IMR-90 (cell line): ENCODE results near the gene NPR3. TPM values are rescaled to one million over a fixed set of nuclear protein-coding genes. Genes with fewer than 3 reads are reported as not detected.

ENCODE experiments used
- ATAC-seq: fragments of 200-7000 bp; cut with Tn5 transposase; 2 replicates; pipeline ENCODE4 v1.9.1; 2020; ENCODE audit warnings: low read depth, mild to moderate bottlenecking, moderate library complexity
- BruUV-seq: library from RNA; stranded (reverse); fragments of 400-500 nt; replicated peaks from 2 replicates; lab custom pipeline; 2021; lab: Mats Ljungman, UMichigan
- CTCF ChIA-PET: fragments of 300-600 bp; formaldehyde crosslinking; extraction: SDS; loops from one replicate; lab custom pipeline; 2021; ENCODE audit warnings: antibody characterized with exemption; lab: Yijun Ruan, JAX
- POLR2A ChIA-PET: fragments of 300-600 bp; sonication (Branson Sonifier 250); formaldehyde crosslinking; loops from one replicate; lab custom pipeline; 2022; ENCODE audit warnings: antibody characterized with exemption; ENCODE audit not compliant: unreplicated experiment; lab: Charles Lee
- DNase-seq: peaks from one replicate; pipeline ENCODE4 v3.0.0; 2013
- H2AFZ ChIP-seq: replicated peaks from 2 replicates; pipeline ENCODE3; 2013; ENCODE audit warnings: low read length, mild to moderate bottlenecking; ENCODE audit not compliant: poor library complexity
- H2AK5ac ChIP-seq: 2 replicates; pipeline ENCODE4 v1.6.1; 2013; ENCODE audit warnings: low read depth, low read length, inconsistent platforms
- H2AK9ac ChIP-seq: replicated peaks from 2 replicates; pipeline ENCODE3; 2013; ENCODE audit warnings: mild to moderate bottlenecking, low read depth, low read length, moderate library complexity; ENCODE audit not compliant: poor library complexity
- H2BK120ac ChIP-seq: 2 replicates; pipeline ENCODE4 v1.6.1; 2013; ENCODE audit warnings: low read depth, low read length, inconsistent platforms
- H2BK15ac ChIP-seq: 3 replicates; pipeline ENCODE4 v1.6.1; 2013; ENCODE audit warnings: low read depth, low read length, inconsistent platforms
- H2BK20ac ChIP-seq: 2 replicates; pipeline ENCODE4 v1.6.1; 2013; ENCODE audit warnings: low read depth, mild to moderate bottlenecking, inconsistent platforms, low read length, moderate library complexity
- H2BK5ac ChIP-seq: 2 replicates; pipeline ENCODE4 v1.6.1; 2013; ENCODE audit warnings: mild to moderate bottlenecking, low read depth, low read length, inconsistent platforms; ENCODE audit not compliant: poor library complexity, severe bottlenecking
- H3K14ac ChIP-seq: replicated peaks from 2 replicates; pipeline ENCODE4 v1.6.1; 2013; ENCODE audit warnings: low read depth, low read length, inconsistent platforms
- H3K18ac ChIP-seq: 2 replicates; pipeline ENCODE4 v1.6.1; 2013; ENCODE audit warnings: low read depth, low read length, control low read depth
- H3K23ac ChIP-seq: 2 replicates; pipeline ENCODE4 v1.6.1; 2013; ENCODE audit warnings: low read depth, low read length, inconsistent platforms
- H3K27ac ChIP-seq: 2 replicates; pipeline ENCODE4 v1.5.1; 2013; ENCODE audit warnings: mild to moderate bottlenecking, control low read depth, low read length; ENCODE audit not compliant: insufficient read depth
- H3K27me3 ChIP-seq: 2 replicates; pipeline ENCODE4 v1.6.1; 2013; ENCODE audit warnings: low read length; ENCODE audit not compliant: control insufficient read depth, insufficient read depth
- H3K36me3 ChIP-seq: 2 replicates; pipeline ENCODE4 v1.6.1; 2013; ENCODE audit warnings: low read length, mixed read lengths; ENCODE audit not compliant: control insufficient read depth, insufficient read depth
- H3K4ac ChIP-seq: 2 replicates; pipeline ENCODE4 v1.6.1; 2013; ENCODE audit warnings: low read depth, low read length, inconsistent platforms
- H3K4me1 ChIP-seq: 2 replicates; pipeline ENCODE4 v1.6.1; 2013; ENCODE audit warnings: low read length, mixed read lengths; ENCODE audit not compliant: control insufficient read depth, insufficient read depth
- H3K4me2 ChIP-seq: 2 replicates; pipeline ENCODE4 v1.6.1; 2013; ENCODE audit warnings: low read depth, mild to moderate bottlenecking, control low read depth, low read length, moderate library complexity
- H3K4me3 ChIP-seq: 2 replicates; pipeline ENCODE4 v1.5.1; 2013; ENCODE audit warnings: low read depth, mild to moderate bottlenecking, control low read depth, low read length, moderate library complexity; ENCODE audit not compliant: insufficient read depth
- H3K56ac ChIP-seq: 2 replicates; pipeline ENCODE4 v1.6.1; 2013; ENCODE audit warnings: low read length, inconsistent platforms; ENCODE audit not compliant: insufficient read depth; ENCODE audit errors: extremely low read depth
- H3K79me1 ChIP-seq, 2 experiments: 2 replicates each; pipeline ENCODE4 v1.6.1; 2013; ENCODE audit warnings: low read length in 2 of 2, inconsistent platforms in 1 of 2, low read depth in 1 of 2
- H3K9ac ChIP-seq: 2 replicates; pipeline ENCODE4 v1.6.1; 2013; ENCODE audit warnings: low read depth, low read length, control low read depth
- H3K9me1 ChIP-seq: 2 replicates; pipeline ENCODE4 v1.6.1; 2013; ENCODE audit warnings: low read length, inconsistent platforms; ENCODE audit not compliant: insufficient read depth
- H3K9me3 ChIP-seq: 2 replicates; pipeline ENCODE4 v1.6.1; 2013; ENCODE audit warnings: low read length; ENCODE audit not compliant: control insufficient read depth, insufficient read depth
- H4K20me1 ChIP-seq: 2 replicates; pipeline ENCODE4 v1.6.1; 2013; ENCODE audit warnings: low read length, inconsistent platforms; ENCODE audit not compliant: insufficient read depth
- H4K5ac ChIP-seq: 2 replicates; pipeline ENCODE4 v1.6.1; 2013; ENCODE audit warnings: mild to moderate bottlenecking, low read depth, low read length, control low read depth
- H4K8ac ChIP-seq, 2 experiments: 2 replicates each; pipeline ENCODE4 v1.6.1; 2013; ENCODE audit warnings: low read depth in 2 of 2, low read length in 2 of 2, control low read depth in 1 of 2, inconsistent platforms in 1 of 2
- H4K91ac ChIP-seq: 2 replicates; pipeline ENCODE4 v1.6.1; 2013; ENCODE audit warnings: low read depth, low read length, inconsistent platforms; ENCODE audit not compliant: insufficient read depth
- CEBPB ChIP-seq: IDR thresholded peaks from 2 replicates; pipeline ENCODE4 v1.6.1; 2012; ENCODE audit warnings: low read depth, low read length, improper control_type of control experiment
- CTCF ChIP-seq: conservative IDR thresholded peaks from 2 replicates; pipeline ENCODE4 v1.5.1; 2012; ENCODE audit warnings: mild to moderate bottlenecking, low read depth, low read length, improper control_type of control experiment
- WGBS, 2 experiments: methylation state at CpG; one replicate each; pipeline versions ENCODE4 v1.1.5 to v1.1.7; 2013; ENCODE audit warnings: missing lambda C conversion rate in 2 of 2; ENCODE audit not compliant: insufficient read length in 1 of 2; ENCODE audit errors: extremely low coverage in 2 of 2; 5-methylcytosine and 5-hydroxymethylcytosine counted together
- dilution Hi-C: fragments of 300-500 bp; cut with HindIII; formaldehyde crosslinking; loops from one replicate; pipeline ENCODE4 v1.14.3; 2018; ENCODE audit warnings: low sequenced_read_pairs; ENCODE audit not compliant: unreplicated experiment
- in situ Hi-C: fragments of 300-500 bp; cut with MboI; formaldehyde crosslinking; loops from 3 replicates; pipeline ENCODE4 v1.14.3; 2019; ENCODE audit warnings: low sequenced_read_pairs, inconsistent platforms, mixed read lengths
- intact Hi-C: fragments of 100-400 bp; cut with micrococcal nuclease; formaldehyde crosslinking; loops from 2 replicates; pipeline ENCODE4 v1.10.0; 2022
- polyA plus RNA-seq, 3 experiments: library from polyadenylated mRNA; depleted of rRNA; stranded (reverse); fragments of >200 nt; gene quantifications; 2 replicates each; pipeline ENCODE4 v1.2.3, GENCODE V29; 2012; ENCODE audit warnings: low replicate concordance in 1 of 3
- total RNA-seq: library from RNA; depleted of rRNA; stranded (reverse); fragments of >200 nt; gene quantifications from 2 replicates; pipeline ENCODE4 v1.2.3, GENCODE V29; 2012

Gene NPR3
- total and polyA plus RNA-seq, 2 of the 4 experiments (the other 2 are of a cell fraction), result 24.6 to 88.2 TPM

- POLR2A ChIA-PET, result no interaction called here
- no peak overlapping the region for H3K27ac ChIP-seq
- ATAC-seq, result peak; percentile 73
Measured at GRCh38 chr5:32692036-32692746, 18.9 kb upstream of the NPR3 start.

More at GRCh38 chr5:32692036-32692746, 18.9 kb upstream of the NPR3 start:
- peak overlapping the region; percentile 88 for H2BK5ac ChIP-seq
- dilution Hi-C loops, result no loop called here
- no TSS peak for BruUV-seq
- DNase-seq, result peak; percentile 80
- H3K36me3 ChIP-seq, result no peaks in the 10 kb centered on the region
- H2BK20ac ChIP-seq, result no peak overlapping the region
- intact Hi-C loops, result loop anchor here (5.0 kb wide), 1 partner anchor 460 kb away; no protein-coding TSS in a partner anchor
- in situ Hi-C loops, result loop anchor here (10.0 kb wide), 1 partner anchor 733 kb away; no protein-coding TSS in a partner anchor
- no peaks in the 10 kb centered on the region for H3K9me3 ChIP-seq
- H3K23ac ChIP-seq, result no peak overlapping the region
- H3K18ac ChIP-seq, result no peak overlapping the region; the same call in 1 of the 2 replicates
- no peak overlapping the region for H3K4ac ChIP-seq
- no peaks in the 10 kb centered on the region for H3K27me3 ChIP-seq
- CTCF ChIA-PET, result no interaction called here
- TF ChIP-seq CEBPB (0 out of 2 replicates have a peak, but pooled peaks have one; percentile 18), CTCF (no peak)
- no peak overlapping the region for H3K4me3 ChIP-seq
- H2BK15ac ChIP-seq, result no peak overlapping the region
- peak overlapping the region; percentile 86 for H3K4me2 ChIP-seq
- H2AFZ ChIP-seq, result no peak overlapping the region
- H3K56ac ChIP-seq, result no peak overlapping the region
- H4K5ac ChIP-seq, result no peak overlapping the region
- no peak overlapping the region for H2AK5ac ChIP-seq
- no peak overlapping the region for H3K14ac ChIP-seq
- H3K79me1 ChIP-seq, result no peaks in the 10 kb centered on the region
- no CpG with 5 or more reads among the region's 3 CpGs for WGBS, 2 experiments
- peaks cover 5% of the 10 kb centered on the region; the same call in 1 of the 2 replicates for H3K9me1 ChIP-seq
- peaks cover 7% of the 10 kb centered on the region for H3K4me1 ChIP-seq
- H3K9ac ChIP-seq, result no peak overlapping the region
- no peak overlapping the region for H2AK9ac ChIP-seq
- peak overlapping the region in 1 of 2 experiments; percentile 26; a peak in 1 of 4 replicates for H4K8ac ChIP-seq
- H4K20me1 ChIP-seq, result no peaks in the 10 kb centered on the region
- peak overlapping the region; percentile 47; the same call in 1 of the 2 replicates for H2BK120ac ChIP-seq
- H4K91ac ChIP-seq, result no peak overlapping the region
